HL-60 (cell line): Measurements from ENCODE around the gene MYO9B.
"Not testable (repeated sequence)": the region's sequence is repeated elsewhere in the genome, so short reads cannot be mapped to it uniquely, and the experiment has no call there.

Experiments used
- DNase-seq, 2 experiments: peaks; one replicate each; pipeline ENCODE4 v3.0.0-alpha.2; 2010 to 2020; ENCODE audit warnings: low read depth in 1 of 2, low spot score in 1 of 2
- H3K27ac ChIP-seq: fragments of 250-450 bp; sonication (Bioruptor Pico); replicated peaks from 2 replicates; pipeline ENCODE4 v1.5.1; 2020; ENCODE audit warnings: mild to moderate bottlenecking, moderate library complexity
- H3K27me3 ChIP-seq: fragments of 250-450 bp; sonication (Bioruptor Pico); 2 replicates; pipeline ENCODE4 v1.5.1; 2021; ENCODE audit warnings: mild to moderate bottlenecking, moderate library complexity; ENCODE audit not compliant: insufficient read depth, poor library complexity, severe bottlenecking
- H3K4me3 ChIP-seq: replicated peaks from 2 replicates; pipeline ENCODE4 v1.5.1; 2011; ENCODE audit warnings: mild to moderate bottlenecking, control low read depth, low read length; ENCODE audit not compliant: insufficient read depth
- GABPA ChIP-seq: IDR thresholded peaks from 2 replicates; pipeline ENCODE4 v1.6.1; 2012; ENCODE audit warnings: low read depth
- POLR2AphosphoS5 ChIP-seq: IDR thresholded peaks from 2 replicates; pipeline ENCODE4 v1.6.1; 2012; ENCODE audit warnings: low read depth
- SPI1 ChIP-seq: IDR thresholded peaks from 2 replicates; pipeline ENCODE4 v1.6.1; 2012; ENCODE audit warnings: low read depth, mild to moderate bottlenecking, borderline replicate concordance
- TF ChIP-seq, protein P1 (sequence below): IDR thresholded peaks from one replicate; pipeline ENCODE4 v1.5.1; 2011; ENCODE audit warnings: low read length, control low read depth, inconsistent platforms; ENCODE audit not compliant: insufficient read depth
- TF ChIP-seq, protein P2 (sequence below): IDR thresholded peaks from 2 replicates; pipeline ENCODE4 v1.6.1; 2012; ENCODE audit warnings: low read depth; ENCODE audit not compliant: insufficient replicate concordance

MYO9B gene

GRCh38 chr19:17138937-17139598 lies 63.5 kb downstream of the MYO9B start:
- no peak for DNase-seq
- Histone ChIP-seq H3K27me3 (no peaks in the 10 kb centered on the region), H3K4me3 (no peak overlapping the region), H3K27ac (no peak overlapping the region)
- TF ChIP-seq, protein P1, sequence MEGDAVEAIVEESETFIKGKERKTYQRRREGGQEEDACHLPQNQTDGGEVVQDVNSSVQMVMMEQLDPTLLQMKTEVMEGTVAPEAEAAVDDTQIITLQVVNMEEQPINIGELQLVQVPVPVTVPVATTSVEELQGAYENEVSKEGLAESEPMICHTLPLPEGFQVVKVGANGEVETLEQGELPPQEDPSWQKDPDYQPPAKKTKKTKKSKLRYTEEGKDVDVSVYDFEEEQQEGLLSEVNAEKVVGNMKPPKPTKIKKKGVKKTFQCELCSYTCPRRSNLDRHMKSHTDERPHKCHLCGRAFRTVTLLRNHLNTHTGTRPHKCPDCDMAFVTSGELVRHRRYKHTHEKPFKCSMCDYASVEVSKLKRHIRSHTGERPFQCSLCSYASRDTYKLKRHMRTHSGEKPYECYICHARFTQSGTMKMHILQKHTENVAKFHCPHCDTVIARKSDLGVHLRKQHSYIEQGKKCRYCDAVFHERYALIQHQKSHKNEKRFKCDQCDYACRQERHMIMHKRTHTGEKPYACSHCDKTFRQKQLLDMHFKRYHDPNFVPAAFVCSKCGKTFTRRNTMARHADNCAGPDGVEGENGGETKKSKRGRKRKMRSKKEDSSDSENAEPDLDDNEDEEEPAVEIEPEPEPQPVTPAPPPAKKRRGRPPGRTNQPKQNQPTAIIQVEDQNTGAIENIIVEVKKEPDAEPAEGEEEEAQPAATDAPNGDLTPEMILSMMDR, result no peak
- TF ChIP-seq SPI1 (no peak), POLR2AphosphoS5 (no peak), GABPA (no peak)
- TF ChIP-seq, protein P2, sequence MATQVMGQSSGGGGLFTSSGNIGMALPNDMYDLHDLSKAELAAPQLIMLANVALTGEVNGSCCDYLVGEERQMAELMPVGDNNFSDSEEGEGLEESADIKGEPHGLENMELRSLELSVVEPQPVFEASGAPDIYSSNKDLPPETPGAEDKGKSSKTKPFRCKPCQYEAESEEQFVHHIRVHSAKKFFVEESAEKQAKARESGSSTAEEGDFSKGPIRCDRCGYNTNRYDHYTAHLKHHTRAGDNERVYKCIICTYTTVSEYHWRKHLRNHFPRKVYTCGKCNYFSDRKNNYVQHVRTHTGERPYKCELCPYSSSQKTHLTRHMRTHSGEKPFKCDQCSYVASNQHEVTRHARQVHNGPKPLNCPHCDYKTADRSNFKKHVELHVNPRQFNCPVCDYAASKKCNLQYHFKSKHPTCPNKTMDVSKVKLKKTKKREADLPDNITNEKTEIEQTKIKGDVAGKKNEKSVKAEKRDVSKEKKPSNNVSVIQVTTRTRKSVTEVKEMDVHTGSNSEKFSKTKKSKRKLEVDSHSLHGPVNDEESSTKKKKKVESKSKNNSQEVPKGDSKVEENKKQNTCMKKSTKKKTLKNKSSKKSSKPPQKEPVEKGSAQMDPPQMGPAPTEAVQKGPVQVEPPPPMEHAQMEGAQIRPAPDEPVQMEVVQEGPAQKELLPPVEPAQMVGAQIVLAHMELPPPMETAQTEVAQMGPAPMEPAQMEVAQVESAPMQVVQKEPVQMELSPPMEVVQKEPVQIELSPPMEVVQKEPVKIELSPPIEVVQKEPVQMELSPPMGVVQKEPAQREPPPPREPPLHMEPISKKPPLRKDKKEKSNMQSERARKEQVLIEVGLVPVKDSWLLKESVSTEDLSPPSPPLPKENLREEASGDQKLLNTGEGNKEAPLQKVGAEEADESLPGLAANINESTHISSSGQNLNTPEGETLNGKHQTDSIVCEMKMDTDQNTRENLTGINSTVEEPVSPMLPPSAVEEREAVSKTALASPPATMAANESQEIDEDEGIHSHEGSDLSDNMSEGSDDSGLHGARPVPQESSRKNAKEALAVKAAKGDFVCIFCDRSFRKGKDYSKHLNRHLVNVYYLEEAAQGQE, result no peak

DNA sequence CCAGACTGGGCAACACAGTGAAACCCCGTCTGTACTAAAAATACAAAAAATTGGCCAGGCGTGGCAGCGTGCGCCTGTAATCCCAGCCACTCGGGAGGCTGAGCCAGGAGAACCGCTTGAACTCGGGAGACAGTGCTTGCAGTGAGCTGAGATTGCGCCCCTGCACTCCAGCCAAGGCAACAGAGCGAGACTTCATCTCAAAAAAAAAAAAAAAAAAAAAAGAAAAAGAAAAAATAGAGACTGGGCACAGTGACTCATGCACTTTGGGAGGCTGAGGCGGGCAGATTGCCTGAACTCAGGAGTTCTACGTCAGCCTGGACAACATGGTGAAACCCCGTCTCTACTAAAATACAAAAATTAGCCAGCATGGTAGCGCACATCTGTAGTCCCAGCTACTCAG lies 69.2 kb downstream of the MYO9B start:
- not testable (repeated sequence) for DNase-seq, H3K27ac ChIP-seq

DNA sequence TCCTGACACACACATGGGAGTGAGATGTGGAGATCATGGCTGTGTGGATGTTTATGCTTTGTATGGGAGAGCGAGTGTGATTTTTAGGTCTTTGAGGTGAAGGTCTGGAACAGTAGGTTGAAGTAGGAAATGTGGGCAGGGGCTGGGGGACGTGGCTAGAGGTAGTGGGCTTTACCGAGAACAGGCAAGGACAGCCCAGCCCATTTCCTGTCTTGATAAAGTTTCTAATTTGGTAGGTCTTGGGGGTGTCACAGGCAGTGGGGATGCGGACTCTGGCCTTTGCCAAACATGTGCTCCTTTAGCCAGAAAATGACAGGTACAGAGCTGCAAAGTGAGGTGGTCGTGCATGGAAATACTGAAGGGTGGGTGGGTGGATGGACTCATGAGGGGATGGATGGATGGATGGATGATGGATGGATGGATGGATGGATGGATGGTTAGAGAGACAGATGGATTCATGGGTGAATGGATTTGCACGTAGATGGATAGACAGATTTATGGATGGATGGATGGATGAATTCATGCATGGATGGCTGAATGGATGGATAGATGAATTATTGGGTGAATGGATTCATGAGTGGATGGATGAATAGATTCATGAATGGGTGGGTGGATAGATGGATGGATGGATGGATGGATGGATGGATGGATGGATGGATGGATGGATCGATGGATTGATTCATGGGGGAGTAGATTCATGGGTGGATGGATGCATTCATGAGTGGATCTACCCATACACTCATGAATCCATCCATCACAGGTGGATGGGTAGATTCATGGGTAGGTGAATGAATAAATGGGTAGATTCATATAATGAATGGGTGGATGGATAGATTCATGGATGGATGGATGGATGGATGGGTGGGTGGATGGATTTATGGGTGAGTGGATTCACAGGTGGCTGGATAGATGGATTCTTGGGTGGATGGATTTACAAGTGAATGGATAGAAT lies 70.2 kb downstream of the MYO9B start:
- DNase-seq, result no peak
- no peak overlapping the region for H3K27ac ChIP-seq
- H3K27me3 ChIP-seq, result no peaks in the 10 kb centered on the region
- no peak overlapping the region for H3K4me3 ChIP-seq
- no peak for TF ChIP-seq SPI1
- TF ChIP-seq, protein P1, result no peak
- TF ChIP-seq, protein P2, result no peak
- no peak for TF ChIP-seq GABPA
- no peak for TF ChIP-seq POLR2AphosphoS5

More for the DNA sequence above, 69.2 kb downstream of the MYO9B start:
- H3K4me3 ChIP-seq, H3K27me3 ChIP-seq: not testable (repeated sequence)

GRCh38 chr19:17148130-17148529 lies 72.6 kb downstream of the MYO9B start:
- Histone ChIP-seq H3K27me3 (no peaks in the 10 kb centered on the region), H3K27ac (no peak overlapping the region), H3K4me3 (no peak overlapping the region)
- DNase-seq, result no peak
- TF ChIP-seq SPI1, result no peak
- TF ChIP-seq, protein P1, result no peak
- TF ChIP-seq, protein P2, result no peak
- no peak for TF ChIP-seq POLR2AphosphoS5
- no peak for TF ChIP-seq GABPA
